NB4 (cell line): ENCODE results near the gene PLEK2.

ENCODE experiments used
- POLR2A ChIP-seq: IDR thresholded peaks from 2 replicates; pipeline ENCODE4 v1.6.1; 2011; ENCODE audit warnings: mild to moderate bottlenecking; ENCODE audit not compliant: insufficient read length; ENCODE audit errors: extremely low read depth
- TF ChIP-seq, protein P1 (sequence below): IDR thresholded peaks from one replicate; pipeline ENCODE4 v1.5.1; 2012; ENCODE audit warnings: low read depth, low read length

DNA sequence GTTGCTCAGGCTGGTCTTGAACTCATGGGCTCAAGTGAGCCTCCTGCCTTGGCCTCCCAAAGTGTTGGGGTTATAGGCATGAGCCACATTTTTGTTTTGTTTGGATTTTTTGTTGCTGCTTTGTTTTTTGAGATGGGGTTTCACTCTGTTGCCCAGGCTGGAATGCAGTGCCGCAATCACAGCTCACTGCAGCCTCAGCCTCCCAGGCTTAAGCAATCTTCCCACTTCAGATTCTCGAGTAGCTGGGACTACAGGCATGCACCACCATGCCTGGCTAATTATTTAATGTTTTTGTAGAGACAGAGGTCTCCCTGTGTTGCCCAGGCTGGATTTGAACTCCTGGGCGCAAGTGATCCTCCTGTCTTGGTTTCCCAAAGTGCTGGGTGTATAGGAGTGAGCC is 5.7 kb upstream of the PLEK2 start:
- TF ChIP-seq, protein P1, sequence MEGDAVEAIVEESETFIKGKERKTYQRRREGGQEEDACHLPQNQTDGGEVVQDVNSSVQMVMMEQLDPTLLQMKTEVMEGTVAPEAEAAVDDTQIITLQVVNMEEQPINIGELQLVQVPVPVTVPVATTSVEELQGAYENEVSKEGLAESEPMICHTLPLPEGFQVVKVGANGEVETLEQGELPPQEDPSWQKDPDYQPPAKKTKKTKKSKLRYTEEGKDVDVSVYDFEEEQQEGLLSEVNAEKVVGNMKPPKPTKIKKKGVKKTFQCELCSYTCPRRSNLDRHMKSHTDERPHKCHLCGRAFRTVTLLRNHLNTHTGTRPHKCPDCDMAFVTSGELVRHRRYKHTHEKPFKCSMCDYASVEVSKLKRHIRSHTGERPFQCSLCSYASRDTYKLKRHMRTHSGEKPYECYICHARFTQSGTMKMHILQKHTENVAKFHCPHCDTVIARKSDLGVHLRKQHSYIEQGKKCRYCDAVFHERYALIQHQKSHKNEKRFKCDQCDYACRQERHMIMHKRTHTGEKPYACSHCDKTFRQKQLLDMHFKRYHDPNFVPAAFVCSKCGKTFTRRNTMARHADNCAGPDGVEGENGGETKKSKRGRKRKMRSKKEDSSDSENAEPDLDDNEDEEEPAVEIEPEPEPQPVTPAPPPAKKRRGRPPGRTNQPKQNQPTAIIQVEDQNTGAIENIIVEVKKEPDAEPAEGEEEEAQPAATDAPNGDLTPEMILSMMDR = no peak
- TF ChIP-seq POLR2A = no peak
